Measurements from ENCODE around the gene TANGO6.

DNA sequence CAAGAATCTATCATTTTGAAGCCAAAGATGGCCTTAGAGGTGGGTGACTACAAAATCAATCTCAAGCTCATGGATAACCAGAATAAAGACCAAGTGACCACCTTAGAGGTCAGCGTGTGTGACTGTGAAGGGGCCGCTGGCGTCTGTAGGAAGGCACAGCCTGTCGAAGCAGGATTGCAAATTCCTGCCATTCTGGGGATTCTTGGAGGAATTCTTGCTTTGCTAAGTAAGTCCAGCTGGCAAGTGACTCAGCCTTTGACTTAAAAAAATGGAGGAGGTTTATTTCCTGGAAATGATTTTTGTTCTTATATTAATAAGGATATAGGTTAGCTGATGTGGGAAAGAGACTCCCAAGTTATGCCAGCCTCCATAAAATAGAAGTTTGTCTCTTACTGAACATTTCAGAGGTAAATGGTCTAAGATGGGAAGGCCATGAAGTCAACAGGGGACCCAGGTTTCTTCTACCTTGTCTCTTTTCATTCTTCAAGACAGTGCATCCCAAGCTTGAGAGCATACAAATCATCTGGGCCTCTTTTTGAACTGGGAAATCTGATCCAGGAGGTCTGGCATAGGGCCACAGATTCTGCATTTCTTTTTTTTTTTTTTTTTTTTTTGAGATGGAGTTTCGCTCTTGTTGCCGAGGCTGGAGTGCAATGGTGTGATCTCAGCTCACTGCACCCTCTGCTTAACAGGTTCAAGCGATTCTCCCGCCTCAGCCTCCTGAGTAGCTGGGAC lies 19.8 kb upstream of the TANGO6 start:
- TF ChIP-seq LEF1 (IDR thresholded peaks at IDR 0.05; ENCODE audit: borderline replicate concordance) (no peak), TARDBP (IDR thresholded peaks at IDR 0.05) (no peak), FOXK2 (IDR thresholded peaks at IDR 0.05) (no peak), HDGF (IDR thresholded peaks at IDR 0.05; ENCODE audit: borderline replicate concordance) (no peak), SUZ12 (IDR thresholded peaks at IDR 0.05) (no peak), SP1 (IDR thresholded peaks at IDR 0.05) (no peak), ARNT (IDR thresholded peaks at IDR 0.05) (no peak), ELF4 (IDR thresholded peaks at IDR 0.05) (no peak), FOXA1 (IDR thresholded peaks at IDR 0.05) (no peak), ZNF384 (IDR thresholded peaks at IDR 0.05) (no peak), NFRKB (IDR thresholded peaks at IDR 0.05) (no peak), BHLHE40 (IDR thresholded peaks at IDR 0.05; ENCODE audit: borderline replicate concordance) (no peak)
